Mononuclear cell (primary cell): Measurements from ENCODE around the gene CMTM2. TPM values are rescaled to one million over a fixed set of nuclear protein-coding genes. Genes with fewer than 3 reads are reported as not detected.
"Not testable (repeated sequence)": the region's sequence is repeated elsewhere in the genome, so short reads cannot be mapped to it uniquely, and the experiment has no call there.

Source experiments
- H3K27me3 ChIP-seq: 2 replicates; pipeline ENCODE4 v1.6.0; 2011; ENCODE audit warnings: low read length, control low read depth; ENCODE audit not compliant: insufficient read depth
- H3K4me1 ChIP-seq: 2 replicates; pipeline ENCODE4 v1.5.1; 2011; ENCODE audit warnings: mild to moderate bottlenecking, low read length, control low read depth; ENCODE audit not compliant: insufficient read depth
- H3K4me3 ChIP-seq: 2 replicates; pipeline ENCODE4 v1.5.1; 2011; ENCODE audit warnings: mild to moderate bottlenecking, low read length, moderate library complexity
- H3K9me3 ChIP-seq: 2 replicates; pipeline ENCODE4 v1.5.1; 2011; ENCODE audit warnings: low read depth, mild to moderate bottlenecking, control low read depth, low read length
- total RNA-seq: library from RNA; depleted of rRNA; stranded (reverse); fragments of >200 nt; gene quantifications from one replicate; pipeline ENCODE4 v1.2.3, GENCODE V29; 2012

Gene CMTM2
- total RNA-seq, 1 donor, result 0.52 TPM

DNA sequence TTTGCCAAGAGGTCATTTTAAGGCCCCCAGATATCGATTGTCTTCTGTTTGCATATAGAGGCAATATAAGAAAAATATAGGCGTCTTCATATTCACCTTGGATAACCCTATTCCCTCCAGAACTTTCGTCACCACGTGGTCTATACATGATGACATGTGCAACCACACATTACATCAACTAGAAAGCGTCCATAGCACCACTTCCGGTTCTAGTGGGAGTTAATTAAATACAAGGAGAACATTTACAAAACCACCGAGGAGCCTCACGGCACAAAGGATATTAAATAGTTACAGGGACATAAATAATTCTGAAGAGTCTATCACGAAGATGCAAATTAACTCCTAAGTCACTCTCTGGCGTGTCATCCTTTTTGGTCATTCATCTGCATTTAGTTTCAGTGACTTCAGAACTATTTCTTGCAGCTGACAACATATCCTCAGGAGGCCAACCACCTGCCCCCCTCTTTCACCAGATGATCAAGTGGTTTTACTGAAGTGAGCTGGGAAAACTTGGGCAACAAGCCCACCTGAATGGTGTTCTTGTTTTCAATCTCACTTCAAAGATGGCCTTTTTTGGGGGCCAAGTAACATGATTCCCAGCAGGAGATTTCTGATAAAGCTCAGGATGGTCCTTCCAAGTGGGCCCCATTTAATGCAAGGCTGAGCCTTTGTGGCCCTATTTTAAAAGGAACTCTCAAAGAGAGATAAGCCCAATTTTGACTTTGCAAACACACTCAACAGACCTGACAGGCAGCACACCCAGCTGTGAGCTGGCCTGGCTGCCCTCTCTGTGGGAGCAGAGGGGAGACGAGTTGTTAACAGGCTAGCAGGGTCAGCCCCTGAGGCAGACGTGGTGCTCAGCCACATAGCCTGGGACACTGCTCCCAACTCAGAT is 40.5 kb downstream of the CMTM2 start:
- no peaks in the 10 kb centered on the region for H3K27me3 ChIP-seq
- H3K9me3 ChIP-seq, result no peaks in the 10 kb centered on the region
- no peak overlapping the region for H3K4me3 ChIP-seq
- H3K4me1 ChIP-seq, result no peaks in the 10 kb centered on the region

DNA sequence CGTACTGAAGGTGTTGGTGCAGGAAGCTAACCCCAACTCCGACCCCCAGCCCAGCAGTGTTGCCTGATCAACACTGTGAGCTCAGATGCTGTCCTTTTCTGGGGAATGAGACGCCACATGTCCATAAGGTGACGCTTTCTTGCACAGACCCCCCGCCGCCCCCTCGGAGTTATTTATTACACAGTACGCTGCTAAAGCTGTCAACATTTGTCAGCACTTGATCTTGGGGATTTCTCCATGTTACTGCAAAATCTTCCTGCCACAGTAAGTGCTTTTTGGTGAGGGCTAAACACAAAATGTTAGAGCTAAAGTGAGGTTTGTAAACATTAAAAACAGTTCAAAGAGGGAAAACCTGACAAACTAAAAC is 41.1 kb downstream of the CMTM2 start:
- Histone ChIP-seq H3K27me3 (no peaks in the 10 kb centered on the region), H3K4me3 (no peak overlapping the region), H3K4me1 (no peaks in the 10 kb centered on the region)

DNA sequence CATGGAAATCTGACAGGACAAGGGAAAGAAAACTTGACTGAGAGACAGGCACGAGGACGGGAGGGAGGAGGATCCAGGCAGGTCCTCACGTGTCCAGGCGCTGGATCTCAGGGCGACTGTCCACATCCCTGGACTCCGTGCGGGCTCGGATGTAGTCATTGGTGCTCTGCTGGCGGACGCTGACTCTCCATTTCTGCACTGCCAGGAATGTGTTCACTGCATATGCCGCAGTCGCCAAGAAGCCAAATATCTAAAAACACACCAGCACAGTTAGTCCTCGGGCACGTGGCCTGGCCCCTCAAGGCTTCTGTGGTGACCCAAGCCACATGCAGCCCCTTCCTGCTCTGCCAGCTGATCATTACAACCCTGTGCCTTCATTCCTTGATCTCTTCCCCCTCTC is 42.7 kb downstream of the CMTM2 start:
- H3K4me3 ChIP-seq, result no peak overlapping the region
- no peaks in the 10 kb centered on the region for H3K9me3 ChIP-seq
- no peaks in the 10 kb centered on the region for H3K4me1 ChIP-seq
- H3K27me3 ChIP-seq, result no peaks in the 10 kb centered on the region

More for the DNA sequence above, 41.1 kb downstream of the CMTM2 start:
- H3K9me3 ChIP-seq, result no peaks in the 10 kb centered on the region

DNA sequence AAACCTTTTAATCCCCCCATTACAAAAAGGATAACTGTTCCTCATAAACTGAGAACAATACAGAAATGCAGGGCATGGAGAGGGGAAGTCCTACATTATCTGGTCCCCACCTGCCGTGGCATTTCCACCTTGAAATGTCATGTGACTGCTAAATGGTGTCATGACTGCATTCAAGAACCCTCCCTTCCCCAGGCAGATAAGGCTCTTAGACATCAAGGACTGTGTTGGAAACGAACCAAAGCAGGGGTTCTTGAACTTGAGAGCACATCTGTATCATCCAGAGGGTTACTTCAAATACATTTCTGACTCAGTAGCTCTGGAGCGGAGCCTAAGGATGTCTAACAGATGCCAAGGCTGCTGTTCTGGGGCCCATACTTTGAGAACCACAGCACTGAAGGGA is 43.6 kb downstream of the CMTM2 start:
- H3K27me3 ChIP-seq, result no peaks in the 10 kb centered on the region
- H3K4me1 ChIP-seq, result no peaks in the 10 kb centered on the region
- H3K9me3 ChIP-seq, result no peaks in the 10 kb centered on the region
- H3K4me3 ChIP-seq, result no peak overlapping the region

DNA sequence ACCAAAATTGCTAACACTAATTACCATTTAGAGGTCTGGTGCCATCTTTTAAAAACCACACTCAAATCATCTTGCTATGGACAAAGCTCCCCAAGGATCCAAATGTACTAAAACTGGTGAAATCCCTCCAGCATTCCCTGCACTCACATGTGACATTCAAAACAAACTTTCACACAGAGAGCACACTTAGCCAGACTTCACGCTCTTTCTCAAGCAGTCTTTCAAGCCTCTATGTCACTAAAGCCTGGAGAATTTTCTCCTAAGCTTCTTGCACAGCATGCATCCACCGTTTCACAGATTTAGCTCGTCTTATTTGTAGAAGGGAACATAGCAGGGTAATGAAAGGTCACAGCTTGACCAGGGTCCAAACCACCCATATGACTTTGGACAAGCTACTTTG is 44.5 kb downstream of the CMTM2 start:
- H3K4me3 ChIP-seq, result no peak overlapping the region
- no peaks in the 10 kb centered on the region for H3K27me3 ChIP-seq
- no peaks in the 10 kb centered on the region for H3K4me1 ChIP-seq
- H3K9me3 ChIP-seq, result no peaks in the 10 kb centered on the region

DNA sequence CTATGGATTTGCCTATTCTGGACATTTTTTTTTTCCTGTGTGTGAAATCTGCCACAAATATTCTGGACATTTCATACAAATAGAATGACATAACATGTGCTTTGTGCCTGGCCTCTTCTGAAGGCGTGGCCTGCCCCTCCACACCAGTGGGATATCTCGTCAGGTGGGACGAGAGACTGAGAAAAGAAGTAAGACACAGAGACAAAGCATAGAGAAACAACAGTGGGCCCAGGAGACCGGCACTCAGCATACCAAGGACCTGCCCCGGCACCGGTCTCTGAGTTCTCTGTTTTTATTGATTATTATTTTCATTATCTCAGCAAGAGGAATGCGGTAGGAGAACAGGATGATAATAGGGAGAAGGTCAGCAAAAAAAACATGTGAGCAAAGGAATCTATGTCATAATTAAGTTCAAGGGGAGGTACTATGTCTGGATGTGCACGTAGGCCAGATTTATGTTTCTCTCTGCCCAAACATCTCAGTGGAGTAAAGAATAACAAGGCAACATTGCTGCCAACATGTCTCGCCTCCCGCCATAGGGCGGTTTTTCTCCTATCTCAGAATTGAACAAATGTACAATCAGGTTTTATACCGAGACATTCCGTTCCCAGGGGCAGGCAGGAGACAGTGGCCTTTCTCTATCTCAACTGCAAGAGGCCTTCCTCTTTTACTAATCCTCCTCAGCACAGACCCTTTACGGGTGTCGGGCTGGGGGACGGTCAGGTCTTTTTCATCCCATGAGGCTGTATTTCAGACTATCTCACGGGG is 48.5 kb downstream of the CMTM2 start:
- not testable (repeated sequence) for H3K4me3 ChIP-seq, H3K9me3 ChIP-seq, H3K27me3 ChIP-seq

DNA sequence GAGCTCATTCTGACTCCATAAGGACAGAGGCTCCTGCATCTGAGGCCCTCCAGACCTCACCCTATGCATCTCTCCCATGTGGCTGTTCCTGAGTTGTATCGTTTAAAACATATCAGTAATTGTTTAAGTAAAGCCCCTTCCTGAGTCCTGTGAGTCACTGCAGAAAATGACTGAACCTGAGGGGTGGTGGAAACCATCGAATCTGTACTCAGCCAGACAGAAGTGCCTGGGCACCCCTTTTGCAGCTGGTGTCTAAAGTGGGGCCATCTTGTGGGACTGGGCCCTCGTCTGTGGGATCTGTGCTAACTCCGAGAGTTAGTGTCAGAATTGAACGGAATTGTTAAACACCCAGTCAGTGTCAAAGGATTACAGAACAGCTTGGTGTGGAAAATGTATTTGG is 50.6 kb downstream of the CMTM2 start:
- Histone ChIP-seq H3K4me1 (no peaks in the 10 kb centered on the region), H3K4me3 (no peak overlapping the region), H3K9me3 (no peaks in the 10 kb centered on the region), H3K27me3 (no peaks in the 10 kb centered on the region)

More for the DNA sequence above, 48.5 kb downstream of the CMTM2 start:
- not testable (repeated sequence) for H3K4me1 ChIP-seq

DNA sequence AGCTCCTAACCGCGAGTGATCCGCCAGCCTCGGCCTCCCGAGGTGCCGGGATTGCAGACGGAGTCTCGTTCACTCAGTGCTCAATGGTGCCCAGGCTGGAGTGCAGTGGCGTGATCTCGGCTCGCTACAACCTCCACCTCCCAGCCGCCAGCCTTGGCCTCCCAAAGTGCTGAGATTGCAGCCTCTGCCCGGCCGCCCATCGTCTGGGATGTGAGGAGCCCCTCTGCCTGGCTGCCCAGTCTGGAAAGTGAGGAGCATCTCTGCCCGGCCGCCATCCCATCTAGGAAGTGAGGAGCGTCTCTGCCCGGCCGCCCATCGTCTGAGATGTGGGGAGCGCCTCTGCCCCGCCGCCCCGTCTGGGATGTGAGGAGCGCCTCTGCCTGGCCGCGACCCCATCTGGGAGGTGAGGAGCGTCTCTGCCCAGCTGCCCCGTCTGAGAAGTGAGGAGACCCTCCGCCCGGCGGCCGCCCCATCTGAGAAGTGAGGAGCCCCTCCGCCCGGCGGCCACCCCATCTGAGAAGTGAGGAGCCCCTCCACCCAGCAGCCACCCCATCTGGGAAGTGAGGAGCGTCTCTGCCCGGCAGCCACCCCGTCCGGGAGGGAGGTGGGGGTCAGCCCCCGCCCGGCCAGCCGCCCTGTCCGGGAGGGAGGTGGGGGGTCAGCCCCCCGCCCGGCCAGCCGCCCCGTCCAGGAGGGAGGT is 51.4 kb downstream of the CMTM2 start:
- not testable (repeated sequence) for H3K27me3 ChIP-seq, H3K4me3 ChIP-seq, H3K4me1 ChIP-seq, H3K9me3 ChIP-seq

DNA sequence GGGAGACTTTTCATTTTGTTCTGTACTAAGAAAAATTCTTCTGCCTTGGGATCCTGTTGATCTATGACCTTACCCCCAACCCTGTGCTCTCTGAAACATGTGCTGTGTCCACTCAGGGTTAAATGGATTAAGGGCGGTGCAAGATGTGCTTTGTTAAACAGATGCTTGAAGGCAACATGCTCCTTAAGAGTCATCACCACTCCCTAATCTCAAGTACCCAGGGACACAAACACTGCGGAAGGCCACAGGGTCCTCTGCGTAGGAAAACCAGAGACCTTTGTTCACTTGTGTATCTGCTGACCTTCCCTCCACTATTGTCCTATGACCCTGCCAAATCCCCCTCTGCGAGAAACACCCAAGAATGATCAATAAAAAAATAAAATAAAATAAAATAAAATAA is 52.3 kb downstream of the CMTM2 start:
- H3K9me3 ChIP-seq, H3K4me1 ChIP-seq, H3K4me3 ChIP-seq, H3K27me3 ChIP-seq: not testable (repeated sequence)

DNA sequence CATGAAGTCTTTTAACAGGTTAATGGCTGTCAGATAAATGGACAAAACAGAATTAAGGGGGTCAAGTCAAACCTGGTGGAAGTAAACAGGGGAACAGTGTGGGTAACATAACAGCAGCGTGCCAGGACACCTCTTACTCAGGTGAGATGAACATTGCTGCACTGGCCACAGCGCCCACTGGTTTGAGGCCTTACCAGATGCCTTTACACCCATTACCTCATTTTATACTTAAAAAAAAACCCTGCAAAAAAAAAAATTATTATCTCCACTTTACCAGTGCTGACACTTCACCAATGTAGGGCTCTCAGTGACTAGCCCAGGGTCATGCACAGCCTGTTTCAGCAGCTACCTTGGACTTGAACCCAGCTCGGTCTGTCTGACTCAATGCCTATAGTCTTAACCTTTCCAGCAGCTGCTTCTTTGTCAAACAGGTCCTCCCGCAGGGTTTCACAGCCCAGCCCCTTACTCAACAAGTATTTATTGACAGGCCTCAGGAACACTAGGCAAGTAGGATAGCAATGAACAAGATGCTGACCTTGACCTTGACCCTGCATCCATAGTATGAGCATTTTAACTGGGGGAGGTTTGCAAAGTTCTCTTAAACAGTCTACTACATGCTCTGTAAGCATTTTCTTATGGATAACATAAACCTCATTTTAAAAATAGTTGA is 55.4 kb downstream of the CMTM2 start:
- Histone ChIP-seq H3K4me1 (no peaks in the 10 kb centered on the region), H3K27me3 (no peaks in the 10 kb centered on the region), H3K9me3 (no peaks in the 10 kb centered on the region), H3K4me3 (no peak overlapping the region)

DNA sequence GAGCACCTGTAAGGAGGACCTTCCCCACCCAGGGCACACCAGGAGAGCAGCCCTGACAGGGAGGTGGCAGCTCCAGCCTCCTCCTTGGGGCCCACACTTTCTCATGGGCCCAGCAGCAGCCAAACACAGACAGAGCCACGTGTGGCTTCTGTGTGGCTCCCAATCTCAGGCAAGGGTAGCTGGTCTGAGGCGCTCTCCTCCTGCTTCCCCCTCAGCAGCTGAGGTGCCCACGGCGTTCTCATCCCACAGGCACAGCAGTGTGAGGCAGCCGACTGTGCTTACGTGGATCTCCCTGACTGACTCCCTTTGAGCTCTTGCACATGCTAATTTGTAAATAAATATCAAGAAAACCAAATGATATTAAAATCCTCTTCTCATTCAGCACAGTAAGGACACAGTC is 56.1 kb downstream of the CMTM2 start:
- Histone ChIP-seq H3K4me1 (no peaks in the 10 kb centered on the region), H3K27me3 (no peaks in the 10 kb centered on the region), H3K4me3 (no peak overlapping the region), H3K9me3 (no peaks in the 10 kb centered on the region)

DNA sequence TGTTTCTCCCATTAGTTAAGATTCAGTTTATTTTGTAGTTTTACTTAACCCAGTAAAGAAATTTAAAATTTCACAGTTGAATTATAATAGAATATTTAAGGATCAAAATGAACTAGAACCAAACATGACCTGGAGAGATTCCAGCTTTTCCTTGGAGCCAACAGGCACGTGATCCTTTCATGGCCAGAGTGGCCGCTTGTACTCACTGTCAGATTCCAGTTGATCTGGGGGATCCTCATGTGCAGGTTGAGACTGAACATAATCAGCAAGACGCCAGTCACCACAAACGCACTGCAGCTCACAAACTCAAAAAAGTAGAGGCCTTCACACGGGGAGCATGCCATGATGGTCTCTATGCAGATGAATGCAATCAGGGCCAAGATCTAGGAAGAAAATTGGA is 56.9 kb downstream of the CMTM2 start:
- H3K4me1 ChIP-seq, result no peaks in the 10 kb centered on the region
- H3K27me3 ChIP-seq, result no peaks in the 10 kb centered on the region
- H3K4me3 ChIP-seq, result no peak overlapping the region
- no peaks in the 10 kb centered on the region for H3K9me3 ChIP-seq

DNA sequence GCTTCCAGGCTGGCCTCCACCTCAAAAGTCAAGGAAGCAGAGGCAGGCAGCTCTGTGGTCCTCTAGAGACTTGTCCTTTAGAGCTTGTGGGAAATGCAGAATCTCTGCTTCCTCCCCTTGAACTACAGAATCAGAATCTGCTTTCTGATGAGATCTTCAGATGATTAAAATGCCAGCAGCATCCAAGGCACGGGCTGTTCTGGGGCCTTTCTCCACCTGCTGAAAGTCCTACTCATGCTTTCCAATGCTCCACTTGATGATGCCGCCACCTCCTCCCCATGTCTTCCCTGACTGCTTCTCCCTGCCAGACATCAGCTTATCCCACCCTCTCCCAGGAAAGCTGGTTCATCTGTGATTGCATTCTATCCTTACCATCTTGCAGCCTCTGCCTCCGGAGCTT is 58.5 kb downstream of the CMTM2 start:
- no peak overlapping the region for H3K4me3 ChIP-seq
- no peaks in the 10 kb centered on the region for H3K27me3 ChIP-seq
- H3K4me1 ChIP-seq, result no peaks in the 10 kb centered on the region
- H3K9me3 ChIP-seq, result no peaks in the 10 kb centered on the region
